ENCODE data around the gene FAM184A. TPM values are rescaled to one million over a fixed set of nuclear protein-coding genes. Genes with fewer than 3 reads are reported as not detected.

The FAM184A gene
- total RNA-seq, 1 experiment from 2014 or later: 13.3 TPM

DNA sequence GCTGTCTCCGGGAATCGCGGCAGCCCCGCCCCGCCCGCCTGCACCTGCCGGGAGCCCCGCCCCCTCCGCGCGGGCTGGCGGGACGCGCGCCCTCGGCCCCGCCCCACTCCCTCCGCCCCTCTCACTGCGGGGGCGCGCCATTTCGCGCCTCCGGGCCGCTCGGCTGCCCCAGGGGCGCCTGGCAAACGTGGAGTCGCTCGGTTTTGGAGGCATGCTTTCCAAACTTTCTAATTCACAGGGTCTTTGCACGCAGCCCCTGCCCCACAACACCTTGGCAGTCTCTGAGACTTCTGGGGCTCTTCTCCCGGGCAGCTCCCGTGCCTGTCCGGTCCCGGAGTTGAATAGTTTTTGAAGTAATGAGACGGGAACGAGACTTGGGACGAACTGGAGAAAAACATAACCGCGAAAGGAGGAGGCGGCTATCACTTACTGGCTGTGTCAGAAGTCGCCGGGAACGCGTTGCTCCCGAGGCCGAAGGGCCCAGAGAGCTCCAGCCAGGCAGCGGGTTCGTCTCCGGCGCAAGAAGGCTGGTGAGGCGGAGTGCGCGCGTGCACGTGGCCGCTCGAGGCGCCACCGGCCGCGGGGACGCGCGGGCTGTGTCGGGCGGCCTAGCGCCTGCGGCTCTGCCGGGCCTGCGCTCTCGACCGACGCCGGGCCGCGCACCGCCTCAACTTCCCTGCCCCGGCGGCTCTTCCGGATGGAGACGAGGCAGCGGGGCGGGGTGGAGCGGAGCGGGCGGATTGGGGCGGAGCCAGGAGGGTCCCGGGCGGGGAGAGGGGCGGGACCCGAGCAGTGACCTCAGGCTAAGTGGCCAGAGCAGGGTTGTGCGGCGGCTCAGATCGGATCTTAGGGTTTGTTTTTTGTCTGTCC is 143.8 kb downstream of the FAM184A start, which contains the start of gene MCM9 (continued):
- TF ChIP-seq, protein P1, sequence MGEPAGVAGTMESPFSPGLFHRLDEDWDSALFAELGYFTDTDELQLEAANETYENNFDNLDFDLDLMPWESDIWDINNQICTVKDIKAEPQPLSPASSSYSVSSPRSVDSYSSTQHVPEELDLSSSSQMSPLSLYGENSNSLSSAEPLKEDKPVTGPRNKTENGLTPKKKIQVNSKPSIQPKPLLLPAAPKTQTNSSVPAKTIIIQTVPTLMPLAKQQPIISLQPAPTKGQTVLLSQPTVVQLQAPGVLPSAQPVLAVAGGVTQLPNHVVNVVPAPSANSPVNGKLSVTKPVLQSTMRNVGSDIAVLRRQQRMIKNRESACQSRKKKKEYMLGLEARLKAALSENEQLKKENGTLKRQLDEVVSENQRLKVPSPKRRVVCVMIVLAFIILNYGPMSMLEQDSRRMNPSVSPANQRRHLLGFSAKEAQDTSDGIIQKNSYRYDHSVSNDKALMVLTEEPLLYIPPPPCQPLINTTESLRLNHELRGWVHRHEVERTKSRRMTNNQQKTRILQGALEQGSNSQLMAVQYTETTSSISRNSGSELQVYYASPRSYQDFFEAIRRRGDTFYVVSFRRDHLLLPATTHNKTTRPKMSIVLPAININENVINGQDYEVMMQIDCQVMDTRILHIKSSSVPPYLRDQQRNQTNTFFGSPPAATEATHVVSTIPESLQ (CRISPR knock-in tag; IDR thresholded peaks at IDR 0.05): no peak
- peak; percentile 82 for TF ChIP-seq SP1 (CRISPR knock-in tag; conservative IDR thresholded peaks at IDR 0.05)
- TF ChIP-seq MLX (CRISPR knock-in tag; IDR thresholded peaks at IDR 0.05): no peak
- TF ChIP-seq, protein P2, sequence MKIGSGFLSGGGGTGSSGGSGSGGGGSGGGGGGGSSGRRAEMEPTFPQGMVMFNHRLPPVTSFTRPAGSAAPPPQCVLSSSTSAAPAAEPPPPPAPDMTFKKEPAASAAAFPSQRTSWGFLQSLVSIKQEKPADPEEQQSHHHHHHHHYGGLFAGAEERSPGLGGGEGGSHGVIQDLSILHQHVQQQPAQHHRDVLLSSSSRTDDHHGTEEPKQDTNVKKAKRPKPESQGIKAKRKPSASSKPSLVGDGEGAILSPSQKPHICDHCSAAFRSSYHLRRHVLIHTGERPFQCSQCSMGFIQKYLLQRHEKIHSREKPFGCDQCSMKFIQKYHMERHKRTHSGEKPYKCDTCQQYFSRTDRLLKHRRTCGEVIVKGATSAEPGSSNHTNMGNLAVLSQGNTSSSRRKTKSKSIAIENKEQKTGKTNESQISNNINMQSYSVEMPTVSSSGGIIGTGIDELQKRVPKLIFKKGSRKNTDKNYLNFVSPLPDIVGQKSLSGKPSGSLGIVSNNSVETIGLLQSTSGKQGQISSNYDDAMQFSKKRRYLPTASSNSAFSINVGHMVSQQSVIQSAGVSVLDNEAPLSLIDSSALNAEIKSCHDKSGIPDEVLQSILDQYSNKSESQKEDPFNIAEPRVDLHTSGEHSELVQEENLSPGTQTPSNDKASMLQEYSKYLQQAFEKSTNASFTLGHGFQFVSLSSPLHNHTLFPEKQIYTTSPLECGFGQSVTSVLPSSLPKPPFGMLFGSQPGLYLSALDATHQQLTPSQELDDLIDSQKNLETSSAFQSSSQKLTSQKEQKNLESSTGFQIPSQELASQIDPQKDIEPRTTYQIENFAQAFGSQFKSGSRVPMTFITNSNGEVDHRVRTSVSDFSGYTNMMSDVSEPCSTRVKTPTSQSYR (CRISPR knock-in tag; IDR thresholded peaks at IDR 0.05): no peak
- TF ChIP-seq, protein P3, sequence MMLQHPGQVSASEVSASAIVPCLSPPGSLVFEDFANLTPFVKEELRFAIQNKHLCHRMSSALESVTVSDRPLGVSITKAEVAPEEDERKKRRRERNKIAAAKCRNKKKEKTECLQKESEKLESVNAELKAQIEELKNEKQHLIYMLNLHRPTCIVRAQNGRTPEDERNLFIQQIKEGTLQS (CRISPR knock-in tag; conservative IDR thresholded peaks at IDR 0.05): no peak
- no peak for TF ChIP-seq MXD4 (CRISPR knock-in tag; IDR thresholded peaks at IDR 0.05; ENCODE audit: borderline replicate concordance)
- TF ChIP-seq, protein P4, sequence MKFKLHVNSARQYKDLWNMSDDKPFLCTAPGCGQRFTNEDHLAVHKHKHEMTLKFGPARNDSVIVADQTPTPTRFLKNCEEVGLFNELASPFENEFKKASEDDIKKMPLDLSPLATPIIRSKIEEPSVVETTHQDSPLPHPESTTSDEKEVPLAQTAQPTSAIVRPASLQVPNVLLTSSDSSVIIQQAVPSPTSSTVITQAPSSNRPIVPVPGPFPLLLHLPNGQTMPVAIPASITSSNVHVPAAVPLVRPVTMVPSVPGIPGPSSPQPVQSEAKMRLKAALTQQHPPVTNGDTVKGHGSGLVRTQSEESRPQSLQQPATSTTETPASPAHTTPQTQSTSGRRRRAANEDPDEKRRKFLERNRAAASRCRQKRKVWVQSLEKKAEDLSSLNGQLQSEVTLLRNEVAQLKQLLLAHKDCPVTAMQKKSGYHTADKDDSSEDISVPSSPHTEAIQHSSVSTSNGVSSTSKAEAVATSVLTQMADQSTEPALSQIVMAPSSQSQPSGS (CRISPR knock-in tag; IDR thresholded peaks at IDR 0.05; ENCODE audit: borderline replicate concordance, low read depth): no peak
- TF ChIP-seq PRDM15 (CRISPR knock-in tag; IDR thresholded peaks at IDR 0.05): peak; percentile 32; the same call in 1 of the 2 replicates
- TF ChIP-seq ZNF416 (CRISPR knock-in tag; IDR thresholded peaks at IDR 0.05): no peak
- TF ChIP-seq, protein P5, sequence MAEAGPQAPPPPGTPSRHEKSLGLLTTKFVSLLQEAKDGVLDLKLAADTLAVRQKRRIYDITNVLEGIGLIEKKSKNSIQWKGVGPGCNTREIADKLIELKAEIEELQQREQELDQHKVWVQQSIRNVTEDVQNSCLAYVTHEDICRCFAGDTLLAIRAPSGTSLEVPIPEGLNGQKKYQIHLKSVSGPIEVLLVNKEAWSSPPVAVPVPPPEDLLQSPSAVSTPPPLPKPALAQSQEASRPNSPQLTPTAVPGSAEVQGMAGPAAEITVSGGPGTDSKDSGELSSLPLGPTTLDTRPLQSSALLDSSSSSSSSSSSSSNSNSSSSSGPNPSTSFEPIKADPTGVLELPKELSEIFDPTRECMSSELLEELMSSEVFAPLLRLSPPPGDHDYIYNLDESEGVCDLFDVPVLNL (CRISPR knock-in tag; IDR thresholded peaks at IDR 0.05; ENCODE audit: borderline replicate concordance, low read depth): no peak; the same call in 1 of the 2 replicates
- no peak for TF ChIP-seq ZNF317 (CRISPR knock-in tag; IDR thresholded peaks at IDR 0.05; ENCODE audit: borderline replicate concordance, low read depth)
- TF ChIP-seq, protein P6, sequence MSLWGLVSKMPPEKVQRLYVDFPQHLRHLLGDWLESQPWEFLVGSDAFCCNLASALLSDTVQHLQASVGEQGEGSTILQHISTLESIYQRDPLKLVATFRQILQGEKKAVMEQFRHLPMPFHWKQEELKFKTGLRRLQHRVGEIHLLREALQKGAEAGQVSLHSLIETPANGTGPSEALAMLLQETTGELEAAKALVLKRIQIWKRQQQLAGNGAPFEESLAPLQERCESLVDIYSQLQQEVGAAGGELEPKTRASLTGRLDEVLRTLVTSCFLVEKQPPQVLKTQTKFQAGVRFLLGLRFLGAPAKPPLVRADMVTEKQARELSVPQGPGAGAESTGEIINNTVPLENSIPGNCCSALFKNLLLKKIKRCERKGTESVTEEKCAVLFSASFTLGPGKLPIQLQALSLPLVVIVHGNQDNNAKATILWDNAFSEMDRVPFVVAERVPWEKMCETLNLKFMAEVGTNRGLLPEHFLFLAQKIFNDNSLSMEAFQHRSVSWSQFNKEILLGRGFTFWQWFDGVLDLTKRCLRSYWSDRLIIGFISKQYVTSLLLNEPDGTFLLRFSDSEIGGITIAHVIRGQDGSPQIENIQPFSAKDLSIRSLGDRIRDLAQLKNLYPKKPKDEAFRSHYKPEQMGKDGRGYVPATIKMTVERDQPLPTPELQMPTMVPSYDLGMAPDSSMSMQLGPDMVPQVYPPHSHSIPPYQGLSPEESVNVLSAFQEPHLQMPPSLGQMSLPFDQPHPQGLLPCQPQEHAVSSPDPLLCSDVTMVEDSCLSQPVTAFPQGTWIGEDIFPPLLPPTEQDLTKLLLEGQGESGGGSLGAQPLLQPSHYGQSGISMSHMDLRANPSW (CRISPR knock-in tag; conservative IDR thresholded peaks at IDR 0.05; ENCODE audit: low read depth): no peak
- TF ChIP-seq, protein P7, sequence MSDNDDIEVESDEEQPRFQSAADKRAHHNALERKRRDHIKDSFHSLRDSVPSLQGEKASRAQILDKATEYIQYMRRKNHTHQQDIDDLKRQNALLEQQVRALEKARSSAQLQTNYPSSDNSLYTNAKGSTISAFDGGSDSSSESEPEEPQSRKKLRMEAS (CRISPR knock-in tag; IDR thresholded peaks at IDR 0.05): peak; percentile 81
- no peak for TF ChIP-seq NFATC4 (CRISPR knock-in tag; IDR thresholded peaks at IDR 0.05)
- 0 out of 2 replicates have a peak, but pooled peaks have one; percentile 33 for TF ChIP-seq ZBTB43 (CRISPR knock-in tag; IDR thresholded peaks at IDR 0.05)
- no peak for TF ChIP-seq FOXJ3 (CRISPR knock-in tag; IDR thresholded peaks at IDR 0.05; ENCODE audit: borderline replicate concordance)
- no peak for TF ChIP-seq GRHL2 (CRISPR knock-in tag; IDR thresholded peaks at IDR 0.05; ENCODE audit: insufficient replicate concordance, severe bottlenecking)

All from WTC11 (cell line).